Transverse colon (tissue), 4 donors: ENCODE measurements around the gene CDKAL1. TPM values are rescaled to one million over a fixed set of nuclear protein-coding genes. Genes with fewer than 3 reads are reported as not detected.

Source experiments
- DNase-seq: peaks from one replicate; pipeline ENCODE4 v3.0.0-alpha.2; 2019
- H3K27ac ChIP-seq, 4 donors: fragments of 200-600 bp; sonication (generic); 2 replicates each; pipeline ENCODE4 v1.5.1; 2016 to 2018; ENCODE audit warnings: inconsistent platforms in 4 of 4
- H3K27me3 ChIP-seq: fragments of 200-600 bp; sonication (generic); 2 replicates; pipeline ENCODE4 v1.5.1; 2017; ENCODE audit warnings: inconsistent platforms
- H3K36me3 ChIP-seq, 4 donors: fragments of 200-600 bp; sonication (generic); 2 replicates each; pipeline ENCODE4 v1.5.1; 2017 to 2019; ENCODE audit warnings: inconsistent platforms in 4 of 4
- H3K4me1 ChIP-seq, 4 donors: fragments of 200-600 bp; sonication (generic); 2 replicates each; pipeline ENCODE4 v1.5.1; 2017 to 2020; ENCODE audit warnings: inconsistent platforms in 4 of 4
- H3K4me3 ChIP-seq, 4 donors: fragments of 200-600 bp; sonication (generic); 1 replicate in 1 of 4; 2 replicates in 3 of 4; pipeline versions ENCODE4 v1.5.1 to v1.6.1; 2017 to 2019; ENCODE audit warnings: inconsistent platforms in 4 of 4
- H3K9me3 ChIP-seq, 2 donors: fragments of 200-600 bp; sonication (generic); 2 replicates each; pipeline ENCODE4 v1.5.1; 2017 to 2019; ENCODE audit warnings: inconsistent platforms in 2 of 2
- EP300 ChIP-seq: sonication (generic); formaldehyde crosslinking; IDR thresholded peaks from one replicate; pipeline ENCODE4 v1.6.1; 2017; ENCODE audit warnings: antibody characterized with exemption, low read depth
- POLR2A ChIP-seq: fragments of 450-650 bp; IDR thresholded peaks from one replicate; pipeline ENCODE4 v1.6.1; 2016; ENCODE audit warnings: antibody characterized with exemption, mild to moderate bottlenecking, moderate library complexity
- POLR2AphosphoS5 ChIP-seq, 3 donors: sonication (generic); formaldehyde crosslinking; IDR thresholded peaks; one replicate each; pipeline ENCODE4 v1.6.1; 2016; ENCODE audit warnings: antibody characterized with exemption in 3 of 3
- WGBS, 2 donors: methylation state at CpG; one replicate each; pipeline ENCODE4 v1.1.5; 2018; ENCODE audit warnings: low coverage in 1 of 2; 5-methylcytosine and 5-hydroxymethylcytosine counted together
- in situ Hi-C, 4 donors: fragments of 200-750 bp; cut with MboI; loops; one replicate each; pipeline versions ENCODE4 v1.15.0 to v1.15.1; 2017; ENCODE audit warnings: low sequenced_read_pairs in 3 of 4, low pct_ligation_motif_present in 1 of 4, low pct_unique_long_range_greater_than_20kb in 1 of 4
- intact Hi-C: fragments of 100-400 bp; cut with DNase I; formaldehyde crosslinking; loops from one replicate; pipeline ENCODE4 v1.15.1; 2023; ENCODE audit warnings: low total_unique reads
- total RNA-seq, 4 donors: library from RNA; depleted of rRNA; stranded (reverse); fragments of >200 nt; gene quantifications; one replicate each; pipeline ENCODE4 v1.1.0, GENCODE V29; 2016
- TF ChIP-seq, protein P1 (sequence below), 5 experiments: fragments of 200-600 bp in 3 of 5; fragments of 450-650 bp in 2 of 5; sonication (generic) in 3 of 5; IDR thresholded peaks; 1 replicate in 2 of 5; 2 replicates in 3 of 5; pipeline ENCODE4 v1.5.1; 2016 to 2017; ENCODE audit warnings: antibody characterized with exemption in 5 of 5, inconsistent platforms in 3 of 5, mild to moderate bottlenecking in 2 of 5, moderate library complexity in 1 of 5

Gene CDKAL1
- total RNA-seq, 4 donors from 2014 or later = 4.8 to 21.7 (median 12.5) TPM

DNA sequence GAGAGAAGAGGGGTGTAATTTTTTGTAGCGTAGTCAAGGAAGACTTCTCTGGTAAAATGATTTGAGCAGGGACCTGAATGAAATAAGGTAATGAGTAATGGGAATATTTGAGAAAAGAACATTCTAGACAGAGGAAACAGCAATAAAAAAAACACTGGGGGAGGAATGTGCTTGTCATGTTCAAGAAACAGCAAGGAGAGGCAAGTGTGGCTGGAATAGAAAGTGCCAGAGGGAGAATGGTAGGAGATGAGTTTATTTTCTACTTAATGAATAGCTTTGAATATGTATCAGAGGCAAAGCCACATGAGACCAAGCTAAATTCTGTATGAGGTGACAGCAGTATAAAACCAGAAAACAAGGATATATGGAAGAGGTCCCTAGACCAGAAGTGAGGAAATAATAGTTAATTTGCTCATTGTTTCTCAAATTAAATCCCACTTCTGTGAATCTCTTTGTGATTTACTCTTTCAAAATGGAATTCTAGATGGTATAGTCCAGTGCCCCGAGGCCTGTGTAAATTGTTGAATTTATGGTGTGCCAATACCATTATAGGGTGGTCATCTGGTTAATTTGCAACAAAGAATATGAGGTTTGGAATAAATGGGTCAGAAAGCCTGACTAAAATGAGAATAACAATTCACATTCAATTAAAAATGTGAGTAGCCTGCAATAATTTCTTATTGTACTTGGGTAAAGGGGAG lies 170.2 kb downstream of the CDKAL1 start:
- WGBS, 2 donors = 69 to 77% methylated on average over 2 of the region's 2 CpGs
- no peak for DNase-seq
- no peaks in the 10 kb centered on the region for H3K36me3 ChIP-seq
- TF ChIP-seq POLR2AphosphoS5 (IDR thresholded peaks at IDR 0.05) (no peak), EP300 (no peak), POLR2A (no peak)
- TF ChIP-seq, protein P1, sequence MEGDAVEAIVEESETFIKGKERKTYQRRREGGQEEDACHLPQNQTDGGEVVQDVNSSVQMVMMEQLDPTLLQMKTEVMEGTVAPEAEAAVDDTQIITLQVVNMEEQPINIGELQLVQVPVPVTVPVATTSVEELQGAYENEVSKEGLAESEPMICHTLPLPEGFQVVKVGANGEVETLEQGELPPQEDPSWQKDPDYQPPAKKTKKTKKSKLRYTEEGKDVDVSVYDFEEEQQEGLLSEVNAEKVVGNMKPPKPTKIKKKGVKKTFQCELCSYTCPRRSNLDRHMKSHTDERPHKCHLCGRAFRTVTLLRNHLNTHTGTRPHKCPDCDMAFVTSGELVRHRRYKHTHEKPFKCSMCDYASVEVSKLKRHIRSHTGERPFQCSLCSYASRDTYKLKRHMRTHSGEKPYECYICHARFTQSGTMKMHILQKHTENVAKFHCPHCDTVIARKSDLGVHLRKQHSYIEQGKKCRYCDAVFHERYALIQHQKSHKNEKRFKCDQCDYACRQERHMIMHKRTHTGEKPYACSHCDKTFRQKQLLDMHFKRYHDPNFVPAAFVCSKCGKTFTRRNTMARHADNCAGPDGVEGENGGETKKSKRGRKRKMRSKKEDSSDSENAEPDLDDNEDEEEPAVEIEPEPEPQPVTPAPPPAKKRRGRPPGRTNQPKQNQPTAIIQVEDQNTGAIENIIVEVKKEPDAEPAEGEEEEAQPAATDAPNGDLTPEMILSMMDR (IDR thresholded peaks at IDR 0.05) = no peak
- no peaks in the 10 kb centered on the region for H3K27me3 ChIP-seq
- no peak overlapping the region for H3K4me3 ChIP-seq
- H3K4me1 ChIP-seq = peaks cover 6 to 50% (median 24%) of the 10 kb centered on the region in 4 donors
- no peaks in the 10 kb centered on the region for H3K9me3 ChIP-seq
- intact Hi-C loops = no loop called here
- in situ Hi-C loops = no loop called here
- no peak overlapping the region for H3K27ac ChIP-seq

DNA sequence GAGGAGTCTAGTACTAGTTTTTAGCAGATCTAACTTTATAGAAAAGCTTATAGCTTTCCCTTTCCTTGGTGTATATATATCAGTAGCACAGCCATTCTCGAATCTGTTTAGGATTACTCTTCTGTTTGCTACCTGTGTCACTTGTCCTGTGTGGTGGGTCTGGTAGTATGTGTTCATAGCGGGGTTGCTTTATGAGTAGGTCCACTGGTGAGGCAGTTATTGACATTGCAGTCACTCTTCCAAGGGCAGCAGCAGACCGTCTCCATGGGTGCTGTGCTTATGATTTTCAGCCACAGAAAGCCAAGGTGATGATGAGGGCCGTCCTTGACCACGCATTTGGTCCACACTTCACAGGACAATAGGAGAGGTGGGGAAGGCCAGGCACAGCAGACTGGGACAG lies 171.5 kb downstream of the CDKAL1 start:
- intact Hi-C loops = no loop called here
- Histone ChIP-seq H3K27me3 (no peaks in the 10 kb centered on the region), H3K9me3 (no peaks in the 10 kb centered on the region), H3K4me1 (peaks cover 6 to 42% (median 22%) of the 10 kb centered on the region in 4 donors), H3K4me3 (no peak overlapping the region), H3K27ac (peak overlapping the region in 2 of 4 donors; percentile 6 to 41), H3K36me3 (no peaks in the 10 kb centered on the region)
- TF ChIP-seq, protein P1 (IDR thresholded peaks at IDR 0.05) = no peak
- TF ChIP-seq POLR2AphosphoS5 (IDR thresholded peaks at IDR 0.05) = no peak
- TF ChIP-seq EP300 = no peak
- no peak for TF ChIP-seq POLR2A
- no peak for DNase-seq
- in situ Hi-C loops = no loop called here
- WGBS, 2 donors = 79% methylated on average over 5 of the region's 5 CpGs; no CpG with 5 or more reads in 1 of the 2 donors

DNA sequence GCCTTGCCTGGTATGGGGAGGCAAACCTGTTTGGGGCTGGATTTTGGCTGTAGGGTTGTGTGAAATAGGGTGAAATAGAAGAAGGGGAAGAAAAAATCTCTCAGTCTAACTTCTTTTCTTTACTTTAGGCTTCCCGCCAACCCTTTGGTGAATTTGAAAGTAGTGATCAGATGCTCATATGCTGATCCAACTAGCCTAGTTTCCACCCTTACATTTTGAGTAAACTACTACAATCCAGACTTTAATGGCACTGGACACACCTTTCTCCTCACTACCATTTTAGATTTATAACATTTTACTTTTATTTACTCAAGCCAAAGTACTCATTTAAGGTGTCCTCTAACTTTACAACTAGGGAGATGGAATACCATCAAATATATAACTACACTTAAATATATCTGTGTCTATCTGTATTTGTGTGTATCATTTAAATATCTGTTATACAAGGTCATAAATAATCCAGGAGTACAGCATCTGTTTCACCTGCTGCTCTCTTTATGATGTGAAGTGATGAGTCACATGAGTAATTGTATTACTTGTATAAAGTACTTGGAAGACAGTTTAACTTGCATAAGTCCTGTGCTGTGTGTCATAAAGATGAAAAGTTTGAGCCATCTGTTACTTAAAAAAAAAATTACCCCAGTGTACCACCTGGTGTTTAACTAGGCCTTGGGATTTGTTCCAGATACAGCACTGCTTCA lies 172.1 kb downstream of the CDKAL1 start:
- H3K27ac ChIP-seq = peak overlapping the region in 2 of 4 donors; percentile 6 to 41
- TF ChIP-seq POLR2AphosphoS5 (IDR thresholded peaks at IDR 0.05) (peak; percentile 56 to 83 (median 70)), POLR2A (no peak)
- H3K27me3 ChIP-seq = no peaks in the 10 kb centered on the region
- WGBS, 2 donors = 60 to 66% methylated on average over 1 of the region's 1 CpG
- in situ Hi-C loops = no loop called here
- no peaks in the 10 kb centered on the region for H3K9me3 ChIP-seq
- intact Hi-C loops = no loop called here
- DNase-seq = no peak
- H3K36me3 ChIP-seq = no peaks in the 10 kb centered on the region
- H3K4me1 ChIP-seq = peaks cover 6 to 46% (median 22%) of the 10 kb centered on the region in 4 donors
- H3K4me3 ChIP-seq = no peak overlapping the region

DNA sequence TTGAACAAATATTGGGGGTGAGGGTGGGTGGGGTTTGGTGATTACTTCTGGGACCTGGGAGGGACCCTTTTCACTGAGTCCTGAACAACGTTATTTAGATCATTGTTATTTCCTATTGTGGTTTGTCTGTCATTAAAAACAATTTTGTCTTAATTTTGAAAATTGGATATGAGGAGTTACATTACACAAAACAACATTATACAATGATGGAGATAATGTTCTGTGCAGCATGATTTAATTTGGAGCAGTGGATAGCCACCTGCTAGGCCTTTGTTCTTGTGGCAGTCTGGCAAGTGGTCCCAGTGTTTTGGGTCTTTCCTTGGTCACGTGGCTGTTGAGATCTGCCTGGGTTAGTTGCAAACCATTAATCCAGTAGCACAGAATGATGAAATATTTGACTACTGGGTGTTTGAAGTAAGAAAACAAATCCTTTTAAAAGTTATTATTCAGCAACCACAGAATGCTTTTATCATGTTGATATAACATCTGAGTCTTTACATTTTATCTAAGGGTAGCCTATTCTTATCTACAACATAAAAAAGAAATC lies 172.8 kb downstream of the CDKAL1 start:
- in situ Hi-C loops (no loop called here), intact Hi-C loops (no loop called here)
- Histone ChIP-seq H3K4me1 (peaks cover 6 to 48% (median 22%) of the 10 kb centered on the region in 4 donors), H3K36me3 (no peaks in the 10 kb centered on the region), H3K4me3 (no peak overlapping the region), H3K9me3 (no peaks in the 10 kb centered on the region), H3K27me3 (no peaks in the 10 kb centered on the region), H3K27ac (peak overlapping the region in 1 of 4 donors; percentile 41)
- WGBS, 2 donors = 19 to 53% methylated on average over 2 of the region's 2 CpGs
- TF ChIP-seq POLR2AphosphoS5 (IDR thresholded peaks at IDR 0.05) = no peak
- no peak for TF ChIP-seq POLR2A
- TF ChIP-seq EP300 = no peak
- TF ChIP-seq, protein P1 (IDR thresholded peaks at IDR 0.05) = no peak
- DNase-seq = no peak
